ENCODE results near the gene PCYT1A. TPM values are rescaled to one million over a fixed set of nuclear protein-coding genes. Genes with fewer than 3 reads are reported as not detected.

Gene PCYT1A
- total and polyA plus RNA-seq, 12 donors = 20.8 to 111 (median 73.9) TPM

DNA sequence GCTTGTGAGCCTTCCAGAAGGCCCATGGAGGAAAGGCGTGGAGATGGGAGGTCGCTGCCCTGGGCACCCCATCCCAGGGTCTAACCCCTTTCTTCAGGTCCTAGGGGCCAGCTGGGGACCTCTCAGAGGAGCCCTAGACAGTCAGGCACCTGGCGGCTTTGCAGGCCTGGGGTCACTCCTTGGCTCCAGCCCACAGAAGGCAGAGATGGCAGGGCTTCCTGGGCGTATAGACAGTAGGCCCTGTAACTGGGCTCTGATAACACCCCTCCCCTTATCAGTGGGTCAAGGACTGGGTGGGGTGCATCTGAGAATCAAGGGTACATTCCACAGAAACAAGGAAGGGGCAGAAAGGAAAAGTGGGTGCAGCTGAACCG, 93.0 kb downstream of the PCYT1A start:
- Histone ChIP-seq H3K4me3 (no peak overlapping the region), H3K27me3 (no peaks in the 10 kb centered on the region), H3K27ac (peak overlapping the region in 1 of 5 donors; percentile 24), H3K36me3 (replicated peaks in 1 of 2) (no peaks in the 10 kb centered on the region), H3K9me3 (replicated peaks in 1 of 3) (no peaks in the 10 kb centered on the region), H3K4me1 (replicated peaks in 1 of 2) (peaks cover 0 to 13% of the 10 kb centered on the region in 2 donors)
- intact Hi-C loops (cut with DNase I) = no loop called here
- WGBS, 4 donors = 76 to 92% (median 83%) methylated on average over 2 to 5 of the region's 5 CpGs
- DNase-seq = no peak
- TF ChIP-seq POLR2A (IDR thresholded peaks at IDR 0.05) = no peak
- TF ChIP-seq, protein P1, sequence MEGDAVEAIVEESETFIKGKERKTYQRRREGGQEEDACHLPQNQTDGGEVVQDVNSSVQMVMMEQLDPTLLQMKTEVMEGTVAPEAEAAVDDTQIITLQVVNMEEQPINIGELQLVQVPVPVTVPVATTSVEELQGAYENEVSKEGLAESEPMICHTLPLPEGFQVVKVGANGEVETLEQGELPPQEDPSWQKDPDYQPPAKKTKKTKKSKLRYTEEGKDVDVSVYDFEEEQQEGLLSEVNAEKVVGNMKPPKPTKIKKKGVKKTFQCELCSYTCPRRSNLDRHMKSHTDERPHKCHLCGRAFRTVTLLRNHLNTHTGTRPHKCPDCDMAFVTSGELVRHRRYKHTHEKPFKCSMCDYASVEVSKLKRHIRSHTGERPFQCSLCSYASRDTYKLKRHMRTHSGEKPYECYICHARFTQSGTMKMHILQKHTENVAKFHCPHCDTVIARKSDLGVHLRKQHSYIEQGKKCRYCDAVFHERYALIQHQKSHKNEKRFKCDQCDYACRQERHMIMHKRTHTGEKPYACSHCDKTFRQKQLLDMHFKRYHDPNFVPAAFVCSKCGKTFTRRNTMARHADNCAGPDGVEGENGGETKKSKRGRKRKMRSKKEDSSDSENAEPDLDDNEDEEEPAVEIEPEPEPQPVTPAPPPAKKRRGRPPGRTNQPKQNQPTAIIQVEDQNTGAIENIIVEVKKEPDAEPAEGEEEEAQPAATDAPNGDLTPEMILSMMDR (IDR thresholded peaks at IDR 0.05) = no peak

DNA sequence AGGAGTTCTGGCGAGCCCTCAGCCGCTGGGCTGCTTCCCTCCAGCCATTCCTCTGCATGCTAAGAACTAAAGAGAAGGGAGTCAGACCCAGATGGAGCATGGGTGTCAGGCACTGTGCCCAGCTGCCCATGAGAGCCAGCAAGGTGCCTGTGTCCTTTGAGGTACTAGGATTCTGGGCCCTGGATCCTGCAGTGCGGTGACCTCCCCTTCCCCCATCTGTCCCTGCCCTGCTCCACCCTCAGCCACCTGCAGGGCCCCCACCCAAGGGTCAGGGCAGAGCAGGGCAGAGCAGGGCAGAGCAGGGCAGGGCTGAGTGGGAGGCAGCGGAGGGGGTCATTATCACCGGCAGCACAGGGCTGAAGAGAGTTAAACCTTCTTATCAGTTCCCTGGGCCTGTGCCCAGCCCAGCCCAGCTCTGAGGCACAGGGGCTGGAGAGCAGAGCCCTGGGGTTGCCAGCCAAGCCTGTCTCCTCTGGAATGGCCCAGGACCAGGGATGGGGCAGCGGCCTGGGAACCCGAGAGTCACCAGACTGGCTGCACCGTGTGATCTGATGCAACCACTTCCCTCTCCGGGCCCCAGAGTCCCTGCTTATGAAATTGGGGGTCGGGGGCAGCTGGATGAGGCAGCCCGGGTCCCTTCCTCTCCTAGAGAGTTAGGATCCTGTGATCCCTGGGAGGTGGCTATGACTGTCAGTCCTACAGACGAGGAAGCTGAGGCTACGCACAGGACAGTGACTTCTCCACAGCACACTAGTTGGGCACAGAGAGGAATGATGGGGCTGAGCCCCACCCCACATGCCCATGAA, 93.6 kb downstream of the PCYT1A start:
- WGBS, 4 donors = 41 to 66% (median 51%) methylated on average over 4 to 13 of the region's 13 CpGs
- no peak overlapping the region for H3K4me3 ChIP-seq
- no peak for TF ChIP-seq POLR2A (IDR thresholded peaks at IDR 0.05)
- TF ChIP-seq, protein P1 (IDR thresholded peaks at IDR 0.05) = no peak
- no peaks in the 10 kb centered on the region for H3K27me3 ChIP-seq
- peak; percentile 47 to 90 (median 82) for DNase-seq
- peaks cover 0 to 13% of the 10 kb centered on the region in 2 donors for H3K4me1 ChIP-seq (replicated peaks in 1 of 2)
- H3K9me3 ChIP-seq (replicated peaks in 1 of 3) = no peaks in the 10 kb centered on the region
- H3K27ac ChIP-seq = peak overlapping the region in 2 of 5 donors; percentile 0 to 24
- intact Hi-C loops (cut with DNase I) = no loop called here
- H3K36me3 ChIP-seq (replicated peaks in 1 of 2) = no peaks in the 10 kb centered on the region

DNA sequence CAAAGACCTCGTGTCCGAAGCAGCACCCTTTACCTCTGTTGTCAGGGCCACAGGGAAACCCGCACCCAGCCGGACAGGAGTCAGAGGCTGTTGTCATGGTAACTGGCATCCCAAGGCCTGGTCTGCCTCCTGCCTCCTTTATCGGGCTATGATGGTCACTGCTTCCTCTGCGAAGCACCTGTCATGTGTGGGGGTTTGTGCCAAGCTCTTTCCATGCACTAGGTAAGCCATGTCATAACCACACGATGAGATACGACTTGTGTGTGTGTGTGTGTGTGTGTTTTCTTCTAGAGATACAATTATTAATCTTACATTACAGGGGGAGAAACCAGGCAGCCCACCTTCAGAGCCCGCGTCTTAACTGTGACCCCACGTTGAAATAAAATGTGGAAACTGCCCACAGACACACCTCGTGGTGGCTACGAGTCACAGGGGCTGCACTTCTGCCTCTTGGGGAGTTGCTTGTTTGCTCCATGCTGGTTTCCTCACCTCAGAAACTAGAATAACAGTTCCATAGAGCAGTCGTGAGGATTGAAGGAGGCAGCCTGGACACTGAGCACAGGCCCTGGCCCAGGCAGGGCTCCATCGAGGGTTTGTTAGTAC, 94.3 kb downstream of the PCYT1A start:
- no peaks in the 10 kb centered on the region for H3K36me3 ChIP-seq (replicated peaks in 1 of 2)
- H3K9me3 ChIP-seq (replicated peaks in 1 of 3) = no peaks in the 10 kb centered on the region
- H3K4me3 ChIP-seq = no peak overlapping the region
- 57 to 66% (median 60%) methylated on average over 12 to 15 of the region's 15 CpGs for WGBS, 4 donors
- TF ChIP-seq, protein P1 (IDR thresholded peaks at IDR 0.05) = no peak
- TF ChIP-seq POLR2A (IDR thresholded peaks at IDR 0.05) = no peak
- intact Hi-C loops (cut with DNase I) = no loop called here
- H3K27ac ChIP-seq = peak overlapping the region in 2 of 5 donors; percentile 0 to 24
- no peaks in the 10 kb centered on the region for H3K27me3 ChIP-seq
- no peak for DNase-seq
- H3K4me1 ChIP-seq (replicated peaks in 1 of 2) = peaks cover 0 to 13% of the 10 kb centered on the region in 2 donors

DNA sequence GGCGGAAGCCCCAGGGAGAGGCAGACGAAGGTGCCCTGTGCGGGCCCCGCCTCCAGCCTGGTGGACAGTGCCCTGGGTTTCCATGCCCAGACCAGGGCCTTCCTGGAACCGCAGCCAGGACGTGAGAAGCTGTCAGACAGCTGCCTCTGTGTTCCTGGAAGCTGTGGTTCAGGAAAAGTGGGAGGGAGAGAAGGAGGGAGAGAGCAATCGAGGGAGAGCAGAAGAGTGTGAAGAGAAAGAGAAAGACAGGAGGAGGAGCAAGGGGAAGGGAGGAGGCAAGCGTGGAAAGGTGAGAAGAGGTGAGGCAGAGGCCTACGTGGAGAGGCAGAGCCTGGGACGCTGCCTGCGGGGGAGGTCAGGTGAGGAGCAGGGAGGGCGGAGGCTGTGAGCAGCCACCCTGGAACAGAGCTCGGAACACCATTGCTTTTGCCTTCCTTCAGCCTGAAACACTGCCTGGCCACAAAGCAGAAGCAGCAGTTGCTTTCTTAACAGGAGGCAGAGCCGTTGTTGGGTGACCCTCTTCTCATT, 94.9 kb downstream of the PCYT1A start:
- Histone ChIP-seq H3K27me3 (no peaks in the 10 kb centered on the region), H3K36me3 (replicated peaks in 1 of 2) (no peaks in the 10 kb centered on the region), H3K4me1 (replicated peaks in 1 of 2) (peaks cover 0 to 13% of the 10 kb centered on the region in 2 donors), H3K27ac (peak overlapping the region in 2 of 5 donors; percentile 26 to 34), H3K4me3 (no peak overlapping the region), H3K9me3 (replicated peaks in 1 of 3) (no peaks in the 10 kb centered on the region)
- WGBS, 4 donors = 61 to 69% (median 65%) methylated on average over 12 to 14 of the region's 14 CpGs
- TF ChIP-seq POLR2A (IDR thresholded peaks at IDR 0.05) = no peak
- TF ChIP-seq, protein P1 (IDR thresholded peaks at IDR 0.05) = no peak
- no peak for DNase-seq
- intact Hi-C loops (cut with DNase I) = no loop called here
